Hepatocyte (in vitro differentiated cells): ENCODE data around the gene EEFSEC.

ENCODE experiments used
- CTCF ChIP-seq: fragments of 200-600 bp; sonication (generic); IDR thresholded peaks from 2 replicates; pipeline ENCODE4 v1.5.1; 2016; ENCODE audit warnings: antibody characterized with exemption, mild to moderate bottlenecking; ENCODE audit not compliant: poor library complexity
- EZH2 ChIP-seq: fragments of 200-600 bp; sonication (generic); IDR thresholded peaks from 2 replicates; pipeline ENCODE4 v1.6.1; 2016; ENCODE audit warnings: antibody characterized with exemption, mild to moderate bottlenecking, borderline replicate concordance

GRCh38 chr3:128424508-128425069 lies 271.3 kb downstream of the EEFSEC start:
- no peak for TF ChIP-seq CTCF
- TF ChIP-seq EZH2: no peak
